ENCODE measurements around the gene WDR77.

DNA sequence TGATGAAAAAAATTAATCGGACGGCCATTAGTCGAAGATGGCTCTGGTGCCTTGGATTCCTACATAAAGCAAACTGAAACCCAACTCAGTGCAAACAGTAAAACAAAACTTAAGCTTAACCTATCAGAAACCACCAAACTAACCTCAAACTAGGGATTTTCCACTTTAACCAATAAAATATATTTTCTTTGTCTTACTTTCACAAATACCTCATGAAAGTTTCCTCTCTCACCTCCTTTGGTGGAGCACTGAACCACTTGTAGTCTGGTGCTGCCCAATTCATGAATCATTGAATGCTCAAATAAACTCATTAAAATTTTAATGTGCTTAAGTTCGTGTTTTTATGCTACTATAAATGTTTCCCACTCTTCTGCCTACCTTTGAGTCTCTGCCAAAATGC lies 47.3 kb upstream of the WDR77 start:
- TF ChIP-seq, protein P1, sequence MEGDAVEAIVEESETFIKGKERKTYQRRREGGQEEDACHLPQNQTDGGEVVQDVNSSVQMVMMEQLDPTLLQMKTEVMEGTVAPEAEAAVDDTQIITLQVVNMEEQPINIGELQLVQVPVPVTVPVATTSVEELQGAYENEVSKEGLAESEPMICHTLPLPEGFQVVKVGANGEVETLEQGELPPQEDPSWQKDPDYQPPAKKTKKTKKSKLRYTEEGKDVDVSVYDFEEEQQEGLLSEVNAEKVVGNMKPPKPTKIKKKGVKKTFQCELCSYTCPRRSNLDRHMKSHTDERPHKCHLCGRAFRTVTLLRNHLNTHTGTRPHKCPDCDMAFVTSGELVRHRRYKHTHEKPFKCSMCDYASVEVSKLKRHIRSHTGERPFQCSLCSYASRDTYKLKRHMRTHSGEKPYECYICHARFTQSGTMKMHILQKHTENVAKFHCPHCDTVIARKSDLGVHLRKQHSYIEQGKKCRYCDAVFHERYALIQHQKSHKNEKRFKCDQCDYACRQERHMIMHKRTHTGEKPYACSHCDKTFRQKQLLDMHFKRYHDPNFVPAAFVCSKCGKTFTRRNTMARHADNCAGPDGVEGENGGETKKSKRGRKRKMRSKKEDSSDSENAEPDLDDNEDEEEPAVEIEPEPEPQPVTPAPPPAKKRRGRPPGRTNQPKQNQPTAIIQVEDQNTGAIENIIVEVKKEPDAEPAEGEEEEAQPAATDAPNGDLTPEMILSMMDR (IDR thresholded peaks at IDR 0.05): no peak
- TF ChIP-seq POLR2A (IDR thresholded peaks at IDR 0.05): no peak

Data from lower leg skin (tissue), 3 donors.